Chondrocyte (in vitro differentiated cells): Measurements from ENCODE around the gene ACTA2. TPM values are rescaled to one million over a fixed set of nuclear protein-coding genes. Genes with fewer than 3 reads are reported as not detected.
A peak's percentile ranks its signal among the peaks of the same experiment; 100 is the strongest.

ENCODE experiments used
- DNase-seq: peaks from one replicate; pipeline ENCODE4 v3.0.0; 2021; ENCODE audit warnings: mixed read lengths, low spot score
- H3K27ac Mint-ChIP-seq: one replicate; pipeline ENCODE4 v1.8.0; 2021; ENCODE audit warnings: mild to moderate bottlenecking, moderate library complexity, mixed read lengths; ENCODE audit not compliant: unreplicated experiment
- H3K27me3 Mint-ChIP-seq: 2 replicates; pipeline ENCODE4 v1.8.0; 2021; ENCODE audit warnings: low read depth, mixed read lengths
- H3K36me3 Mint-ChIP-seq: 2 replicates; pipeline ENCODE4 v1.8.0; 2021; ENCODE audit warnings: low read depth, mixed read lengths
- H3K4me1 Mint-ChIP-seq: 2 replicates; pipeline ENCODE4 v1.8.0; 2021; ENCODE audit warnings: low read depth, mild to moderate bottlenecking, mixed read lengths
- H3K4me3 Mint-ChIP-seq: one replicate; pipeline ENCODE4 v1.8.0; 2021; ENCODE audit warnings: mild to moderate bottlenecking, moderate library complexity, mixed read lengths; ENCODE audit not compliant: unreplicated experiment
- H3K9me3 Mint-ChIP-seq: 2 replicates; pipeline ENCODE4 v1.8.0; 2021; ENCODE audit warnings: low read depth, mixed read lengths
- CTCF ChIP-seq: fragments of 200-600 bp; sonication (generic); IDR thresholded peaks from 2 replicates; pipeline ENCODE4 v1.5.0; 2021; ENCODE audit warnings: antibody characterized with exemption, mild to moderate bottlenecking, moderate library complexity
- total RNA-seq: library from RNA; stranded (reverse); gene quantifications from 3 replicates; pipeline ENCODE4 v1.2.1, GENCODE V29; 2021

The ACTA2 gene
- total RNA-seq, 1 donor from 2014 or later = 4,145 TPM

GRCh38 chr10:88931548-88931947 is 21.0 kb downstream of the ACTA2 start:
- H3K4me3 Mint-ChIP-seq = no peak overlapping the region
- no peaks in the 10 kb centered on the region for H3K9me3 Mint-ChIP-seq
- H3K27me3 Mint-ChIP-seq = no peaks in the 10 kb centered on the region
- peak overlapping the region; percentile 60 for H3K27ac Mint-ChIP-seq
- H3K36me3 Mint-ChIP-seq = peaks cover 12% of the 10 kb centered on the region
- DNase-seq = no peak
- H3K4me1 Mint-ChIP-seq = peaks cover 31% of the 10 kb centered on the region
- no peak for TF ChIP-seq CTCF

GRCh38 chr10:88928254-88928653 is 24.3 kb downstream of the ACTA2 start:
- no peaks in the 10 kb centered on the region for H3K36me3 Mint-ChIP-seq
- H3K4me3 Mint-ChIP-seq = no peak overlapping the region
- H3K9me3 Mint-ChIP-seq = no peaks in the 10 kb centered on the region
- no peaks in the 10 kb centered on the region for H3K27me3 Mint-ChIP-seq
- TF ChIP-seq CTCF = no peak
- peaks cover 22% of the 10 kb centered on the region for H3K4me1 Mint-ChIP-seq
- no peak for DNase-seq
- H3K27ac Mint-ChIP-seq = peak overlapping the region; percentile 34

- peaks cover 16% of the 10 kb centered on the region for H3K4me1 Mint-ChIP-seq
- H3K36me3 Mint-ChIP-seq = no peaks in the 10 kb centered on the region
- H3K27ac Mint-ChIP-seq = peak overlapping the region; percentile 25
- DNase-seq = no peak
- no peak for TF ChIP-seq CTCF
- H3K4me3 Mint-ChIP-seq = no peak overlapping the region
- no peaks in the 10 kb centered on the region for H3K27me3 Mint-ChIP-seq
- H3K9me3 Mint-ChIP-seq = no peaks in the 10 kb centered on the region
Measured at GRCh38 chr10:88927416-88927690, 25.2 kb downstream of the ACTA2 start.

GRCh38 chr10:88926566-88927415 is 25.8 kb downstream of the ACTA2 start:
- TF ChIP-seq CTCF = no peak
- H3K4me3 Mint-ChIP-seq = no peak overlapping the region
- no peak for DNase-seq

GRCh38 chr10:88923520-88923919 is 29.1 kb downstream of the ACTA2 start:
- DNase-seq = no peak
- Mint-ChIP-seq H3K27ac (no peak overlapping the region), H3K36me3 (no peaks in the 10 kb centered on the region), H3K4me3 (no peak overlapping the region), H3K9me3 (no peaks in the 10 kb centered on the region), H3K4me1 (peaks cover 26% of the 10 kb centered on the region), H3K27me3 (no peaks in the 10 kb centered on the region)
- TF ChIP-seq CTCF = no peak

More at GRCh38 chr10:88926566-88927415, 25.8 kb downstream of the ACTA2 start:
- Mint-ChIP-seq H3K4me1 (peaks cover 15% of the 10 kb centered on the region), H3K9me3 (no peaks in the 10 kb centered on the region), H3K27ac (peak overlapping the region; percentile 69), H3K36me3 (no peaks in the 10 kb centered on the region), H3K27me3 (no peaks in the 10 kb centered on the region)
